CD4-positive, alpha-beta T cell treated with Interleukin-15 for 4 hours (primary cell): Measurements from ENCODE around the gene MRNIP.

Experiments used
- DNase-seq: peaks from one replicate; pipeline ENCODE4 v3.0.0-alpha.2; 2020; ENCODE audit warnings: low spot score

The MRNIP gene

DNA sequence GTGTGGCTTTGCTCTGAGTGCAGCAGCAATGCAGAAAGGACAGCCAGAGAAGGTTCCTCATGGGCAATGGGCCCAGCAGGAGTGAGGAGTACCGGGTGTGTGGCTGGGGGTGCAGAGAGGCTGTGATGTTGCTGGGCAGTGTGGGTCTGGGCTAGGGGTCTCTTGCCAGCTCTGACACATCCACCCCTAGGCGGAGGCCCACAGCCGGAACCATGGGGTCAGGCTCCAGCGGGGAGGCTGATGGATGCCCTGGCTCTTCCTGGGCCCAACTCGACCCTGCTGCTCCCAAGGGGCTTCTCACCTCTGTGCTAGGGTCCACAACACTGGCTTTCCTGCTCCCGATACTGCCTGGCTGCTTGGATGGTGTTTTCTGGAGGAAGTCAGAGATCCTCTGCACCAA is 29.2 kb upstream of the MRNIP start:
- no peak for DNase-seq

DNA sequence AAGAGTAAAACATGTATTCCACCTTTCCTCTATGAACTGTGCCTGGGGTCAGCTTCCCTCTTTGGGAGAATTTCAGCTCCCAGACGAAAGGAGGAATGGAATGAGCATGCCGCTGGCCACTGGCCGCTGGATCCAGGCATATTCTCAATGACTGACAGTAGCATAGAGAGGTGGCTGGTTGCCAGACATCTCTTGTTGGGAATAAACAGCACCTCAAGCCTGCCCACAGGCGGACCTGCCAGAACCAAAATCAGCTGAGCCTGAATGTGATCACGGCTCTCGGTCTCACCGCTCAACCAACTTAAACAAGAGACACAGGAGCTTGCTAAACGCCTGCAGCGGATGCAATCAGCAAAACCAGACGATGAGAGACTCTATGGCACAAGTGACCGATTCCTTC is 28.5 kb upstream of the MRNIP start:
- no peak for DNase-seq

DNA sequence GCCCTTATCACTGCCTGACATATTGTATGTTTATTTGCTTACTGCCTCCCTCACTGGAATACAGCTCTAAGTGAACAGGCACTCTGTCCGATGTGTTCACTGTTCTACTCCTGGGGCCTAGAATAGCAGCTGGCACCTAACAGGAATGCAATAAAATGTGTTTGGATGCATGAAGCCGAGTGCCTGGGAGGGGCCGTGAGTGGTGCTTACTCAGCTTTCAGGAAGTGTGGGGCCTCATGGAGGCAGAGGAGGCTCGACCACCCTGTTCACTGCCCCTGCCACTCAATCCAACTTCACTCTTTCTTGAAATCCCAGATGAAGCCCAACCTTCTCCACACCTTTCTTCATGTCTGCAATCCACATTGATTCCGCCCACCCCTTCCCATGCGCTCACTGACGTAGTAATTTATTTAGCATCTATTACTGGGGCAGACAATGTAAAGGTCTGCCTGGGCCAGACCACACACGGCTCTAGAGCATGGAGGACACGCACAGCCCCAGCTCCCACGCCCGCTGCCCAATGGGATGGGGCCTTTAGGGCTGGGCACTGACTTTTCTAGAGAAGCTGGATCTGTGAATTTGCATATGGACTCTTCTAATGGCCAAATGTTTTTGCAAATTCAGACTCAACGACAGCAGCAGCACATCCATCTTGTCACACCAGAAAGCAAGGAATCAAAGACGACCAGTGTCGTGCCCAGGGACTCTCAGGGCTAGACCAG is 27.7 kb upstream of the MRNIP start:
- no peak for DNase-seq

DNA sequence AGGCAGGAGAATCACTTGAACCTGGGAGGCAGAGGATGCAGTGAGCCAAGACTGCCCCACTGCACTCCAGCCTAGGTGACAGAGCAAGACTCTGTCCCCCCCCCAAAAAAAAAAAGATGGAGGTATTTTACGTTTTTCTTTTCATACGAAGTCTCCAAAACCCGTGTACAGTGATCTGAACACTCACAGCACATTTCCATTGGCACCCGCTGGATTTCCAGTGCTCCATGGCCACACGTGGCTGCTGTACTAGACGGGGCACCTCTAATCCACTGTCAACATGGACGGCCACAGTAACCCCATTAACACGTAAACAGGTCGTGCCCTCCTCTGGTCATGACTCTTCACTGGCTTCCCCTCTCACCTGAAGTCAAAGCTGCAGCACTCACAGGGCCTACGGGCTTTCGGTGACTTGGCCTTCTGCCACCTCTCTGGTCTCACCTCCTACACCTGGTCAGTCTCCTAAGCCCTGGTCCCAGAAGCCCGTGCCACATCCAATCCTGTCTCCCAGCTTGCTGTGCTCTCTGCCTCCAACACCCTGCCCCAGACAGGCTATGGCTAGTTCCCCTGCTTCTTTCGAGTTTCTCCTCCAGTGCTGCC is 27.0 kb upstream of the MRNIP start:
- DNase-seq: no peak

DNA sequence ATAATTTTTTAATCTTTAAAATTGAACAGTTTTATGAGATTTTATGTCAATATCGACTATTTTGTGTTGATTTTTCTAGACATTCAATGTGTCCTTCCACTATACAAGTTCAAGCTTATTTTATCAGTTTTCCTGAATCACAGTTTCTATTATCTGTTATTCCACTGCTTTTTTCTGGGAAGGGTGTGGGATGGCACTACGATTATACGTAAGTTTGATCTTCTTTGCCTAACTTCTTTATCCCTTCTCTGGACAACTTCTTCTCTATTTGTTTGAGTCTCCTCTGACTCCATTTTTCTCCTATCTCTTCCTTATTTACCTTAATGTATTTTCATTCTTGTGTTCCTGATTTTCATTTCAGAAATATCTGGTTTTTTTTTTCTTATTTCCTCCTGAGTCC is 24.5 kb upstream of the MRNIP start:
- no peak for DNase-seq

DNA sequence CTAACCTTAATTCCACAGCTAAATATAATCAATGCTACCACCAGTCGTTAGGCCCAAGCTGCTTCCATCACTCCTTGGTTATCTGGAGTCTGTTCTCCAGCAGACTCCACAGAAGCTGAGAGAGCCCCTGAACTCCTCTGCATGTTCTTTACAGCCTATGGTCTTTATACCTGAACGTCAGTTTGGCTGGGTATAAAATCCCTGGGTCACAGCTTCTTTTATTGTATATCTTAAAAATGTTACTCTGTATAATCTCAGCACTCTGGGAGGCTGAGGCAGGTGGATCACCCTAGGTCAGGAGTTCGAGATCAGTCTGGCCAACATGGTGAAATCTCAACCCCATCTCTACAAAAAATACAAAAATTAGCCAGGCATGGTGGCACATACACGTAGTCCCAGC is 23.7 kb upstream of the MRNIP start:
- DNase-seq: no peak

DNA sequence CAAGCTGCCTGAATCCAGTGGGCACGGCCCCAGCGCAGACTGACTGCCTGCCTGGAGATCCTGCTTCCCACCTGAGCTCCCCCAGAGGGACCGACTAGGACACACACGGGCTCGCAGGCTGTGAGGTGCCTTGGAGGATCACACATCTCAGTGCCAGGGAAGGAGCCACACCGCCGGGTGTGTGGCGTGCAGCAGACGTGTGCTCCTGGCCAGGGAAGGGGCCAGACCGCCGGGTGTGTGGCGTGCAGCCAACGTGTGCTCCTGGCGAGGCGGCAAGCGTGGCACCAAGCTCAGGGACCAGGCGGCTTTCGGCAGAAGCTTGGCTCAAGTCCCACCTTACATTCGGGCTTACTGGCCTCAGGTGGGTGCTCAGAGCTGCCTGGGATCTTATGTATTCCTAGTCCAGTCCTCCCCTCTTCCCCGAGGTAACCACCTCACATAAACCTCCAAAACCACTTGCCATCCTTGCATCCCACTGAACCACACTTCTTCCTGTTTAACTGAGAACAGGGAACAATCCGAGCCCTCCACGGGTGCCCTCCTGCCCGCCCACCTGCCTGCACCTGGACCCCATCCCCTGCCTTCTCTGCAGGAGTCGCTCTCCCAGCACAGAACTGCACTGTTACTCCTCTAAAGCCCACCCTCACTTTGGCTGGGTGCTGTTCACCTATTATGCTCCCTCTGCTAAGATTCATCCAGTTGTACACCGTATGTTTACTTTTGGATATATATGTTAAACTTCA is 22.4 kb upstream of the MRNIP start:
- no peak for DNase-seq

DNA sequence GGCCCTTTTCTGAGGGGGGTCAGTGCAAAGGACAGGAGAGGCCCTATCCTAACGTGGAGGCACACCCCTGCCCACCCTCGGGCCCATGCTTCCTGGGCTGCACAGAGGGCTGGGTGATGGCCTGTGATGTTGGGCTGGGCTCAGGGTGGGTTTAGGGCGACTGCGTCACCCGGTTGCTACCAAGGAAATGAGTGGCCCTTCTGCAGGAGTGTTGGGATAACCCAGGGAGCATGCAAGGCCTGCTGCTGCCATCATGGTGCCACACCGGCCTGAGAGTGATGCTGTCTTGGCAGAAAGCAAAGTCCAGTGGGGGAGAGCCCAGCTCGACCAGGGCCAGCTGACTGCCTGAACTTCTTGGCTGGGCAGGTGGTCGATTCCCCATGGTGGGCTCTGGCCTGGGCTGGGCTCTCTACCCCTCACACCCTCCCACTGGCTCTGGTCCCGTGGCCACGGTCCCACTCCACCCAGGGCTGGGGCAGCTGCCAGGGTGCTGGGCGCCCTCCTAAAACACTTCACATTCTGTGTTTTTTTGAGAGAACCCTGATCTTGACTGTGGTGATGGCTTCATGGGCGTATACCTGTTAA is 21.5 kb upstream of the MRNIP start:
- no peak for DNase-seq

DNA sequence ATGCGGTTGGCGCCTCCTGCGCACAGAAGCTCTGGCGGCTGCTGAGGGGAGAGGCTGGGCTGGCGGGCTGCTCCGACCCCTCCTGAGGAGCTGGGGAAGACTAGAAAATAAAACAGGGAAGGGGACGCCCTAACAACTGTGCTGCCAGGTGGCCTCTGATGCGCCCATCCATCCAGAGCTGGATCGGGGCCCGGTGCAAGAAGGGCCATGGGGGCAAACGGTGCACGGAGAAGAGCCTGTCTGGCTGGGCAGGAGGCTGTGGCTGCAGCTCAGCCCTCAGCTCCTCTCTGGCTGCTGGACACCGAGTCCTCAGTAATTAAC is 21.0 kb upstream of the MRNIP start:
- DNase-seq: no peak

DNA sequence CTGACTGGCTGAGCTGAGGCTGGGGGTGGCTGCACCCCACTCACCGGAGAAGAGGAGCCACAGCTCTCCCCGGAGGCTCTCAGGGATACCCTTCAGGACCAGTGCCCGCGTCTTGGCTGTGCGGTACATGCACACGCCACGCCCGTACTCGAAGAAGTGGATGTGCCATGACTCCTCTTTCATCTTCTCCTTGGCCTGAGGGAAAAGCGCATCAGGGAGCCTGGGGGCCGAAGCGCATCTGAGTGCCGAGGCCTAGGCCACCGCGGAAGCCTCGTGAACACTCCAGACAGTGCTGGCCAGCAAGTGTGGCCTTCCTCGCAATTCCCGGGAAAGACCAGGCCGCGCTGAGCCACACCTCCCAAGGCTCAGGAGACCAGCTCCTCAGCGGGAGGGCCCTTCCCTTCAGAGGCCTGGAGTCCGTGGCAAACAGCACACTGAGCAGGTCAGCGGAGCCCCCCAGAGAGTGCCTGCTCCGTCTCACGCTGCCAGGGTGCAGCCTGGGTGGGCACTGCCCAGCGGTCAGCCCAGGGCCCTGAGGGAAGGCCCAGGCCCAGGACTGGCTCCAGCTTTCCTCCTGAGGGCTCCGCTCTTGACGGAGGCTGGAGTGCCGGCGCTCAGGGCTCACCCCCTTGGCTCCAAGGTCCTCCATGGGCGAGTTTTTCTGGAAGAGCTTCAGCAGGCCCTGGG is 20.5 kb upstream of the MRNIP start:
- DNase-seq: no peak

DNA sequence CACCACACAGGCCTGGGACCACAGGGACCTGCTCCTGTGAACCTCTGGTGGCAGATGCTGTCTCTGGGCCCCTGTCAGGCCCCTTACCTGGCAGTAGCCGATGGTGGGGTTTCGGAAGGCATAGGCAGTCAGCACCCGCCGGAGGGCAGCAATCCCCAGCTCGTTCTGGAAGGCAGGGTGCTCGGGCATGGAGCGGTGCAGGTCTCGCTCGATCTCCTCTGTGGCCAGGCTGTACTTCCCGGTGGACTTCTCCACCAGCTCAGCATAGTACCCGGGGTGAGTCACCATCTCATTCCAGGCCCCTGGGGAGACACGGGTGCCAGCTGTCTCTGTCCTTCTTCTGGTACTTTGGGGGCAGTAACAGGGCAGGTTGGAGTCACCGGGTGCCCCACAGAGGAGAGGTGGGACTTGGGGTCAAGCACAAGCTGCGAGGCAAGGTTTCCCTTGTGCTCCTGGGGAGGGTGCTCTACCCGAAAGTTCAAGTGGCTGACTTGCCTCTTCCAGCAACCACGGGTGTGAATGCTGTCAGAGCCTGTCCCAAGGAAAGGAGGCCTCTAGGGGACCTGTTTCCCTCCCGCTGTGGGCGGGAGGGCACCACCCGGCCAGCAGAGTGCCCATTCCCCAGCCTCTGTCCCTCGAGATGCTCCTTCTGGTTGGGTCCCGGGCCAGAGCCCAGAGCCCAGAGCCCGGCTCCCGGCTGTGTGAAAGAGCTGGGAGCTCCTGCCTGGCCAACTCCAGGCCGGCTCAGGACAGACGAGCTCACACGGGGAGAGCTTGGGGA is 19.8 kb upstream of the MRNIP start:
- no peak for DNase-seq

DNA sequence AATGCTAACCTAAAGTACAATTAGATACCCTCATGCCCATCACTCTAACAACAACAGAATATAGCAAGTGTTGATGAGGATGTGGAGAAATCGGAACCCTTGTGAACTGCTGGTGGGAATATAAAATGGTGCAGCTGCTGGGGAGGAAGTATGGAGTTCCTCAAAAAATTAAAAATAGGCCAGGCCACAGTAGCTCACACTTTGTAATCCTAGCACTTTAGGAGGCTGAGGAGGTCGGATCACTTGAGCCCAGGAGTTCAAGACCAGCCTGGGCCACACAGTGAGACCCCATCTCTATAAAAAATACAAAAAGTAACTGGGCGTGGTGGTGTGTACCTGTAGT is 18.0 kb upstream of the MRNIP start:
- no peak for DNase-seq

DNA sequence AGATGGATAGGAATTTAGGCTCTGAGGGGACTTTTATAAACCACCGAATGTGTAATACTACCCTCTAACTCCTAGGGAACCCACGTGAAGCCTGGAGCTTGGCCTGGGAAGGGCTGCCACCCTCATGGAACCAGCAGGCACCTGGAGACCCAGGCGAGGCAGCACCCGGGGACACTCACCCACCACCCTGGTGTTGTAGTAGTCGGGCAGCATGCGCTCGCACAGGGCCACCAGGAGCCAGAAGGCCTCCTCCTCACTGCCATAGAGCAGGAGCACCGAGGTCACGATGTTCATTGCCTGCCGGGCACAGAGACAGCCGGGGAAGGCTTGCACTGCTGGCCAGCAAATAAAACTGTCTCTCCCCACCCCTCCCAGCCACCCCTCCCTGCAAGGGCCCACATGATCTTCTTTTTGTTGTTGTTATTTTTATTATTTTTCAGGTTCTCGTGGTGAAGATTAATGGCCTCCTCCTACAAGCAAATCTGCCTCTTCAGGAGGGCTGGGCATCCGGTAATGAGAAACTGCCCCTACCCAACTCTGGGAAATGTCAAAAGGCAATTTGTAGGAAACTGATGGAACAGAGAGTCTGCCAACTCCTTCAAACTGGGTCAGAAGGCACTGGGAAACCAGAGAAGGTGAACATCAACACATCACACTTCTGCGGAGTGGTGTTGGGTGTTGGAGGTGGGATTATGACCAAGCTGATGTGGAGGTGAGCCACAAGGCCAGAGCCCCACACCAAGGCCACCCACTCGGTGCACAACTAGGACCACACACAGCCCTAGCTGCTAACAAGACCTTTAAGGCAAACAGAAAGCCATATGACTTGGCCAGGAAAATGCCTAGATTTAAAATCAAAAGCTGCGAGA is 17.4 kb upstream of the MRNIP start:
- DNase-seq: no peak

DNA sequence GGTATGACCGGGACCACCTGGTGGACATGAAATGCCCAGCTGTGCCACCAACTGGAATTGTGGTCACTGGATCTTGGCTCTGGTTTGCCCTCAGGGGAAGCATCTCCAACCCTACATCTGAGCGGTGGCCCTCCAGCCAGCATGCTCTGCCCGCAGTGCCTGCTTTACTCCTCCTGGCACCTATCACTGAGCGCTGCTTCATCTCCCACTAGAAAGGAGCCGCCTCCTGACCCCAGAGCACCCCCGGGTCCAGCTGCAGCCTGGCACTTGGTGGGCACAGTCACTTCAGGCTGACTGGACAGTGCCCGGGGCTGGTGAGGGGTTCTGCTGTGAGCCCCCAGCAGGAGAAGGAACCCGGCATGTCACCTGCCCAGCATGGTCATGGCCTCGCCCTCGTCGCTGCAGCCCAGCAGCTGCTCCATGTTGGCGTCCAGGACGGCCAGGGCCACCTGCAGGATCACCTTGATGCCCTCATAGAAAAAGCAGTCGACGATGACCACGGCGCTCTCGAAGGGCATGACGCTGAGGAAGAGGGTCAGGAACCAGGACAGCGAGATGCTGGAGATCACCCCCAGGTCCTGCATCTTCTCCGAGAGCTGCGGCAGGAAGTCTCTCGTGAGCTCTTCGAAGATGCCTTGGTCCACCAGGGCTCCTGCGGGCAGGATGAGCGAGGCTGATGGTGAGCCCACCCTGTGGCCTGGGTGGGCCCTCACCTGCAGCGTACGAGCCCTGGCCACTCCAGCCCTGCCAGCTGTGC is 16.1 kb upstream of the MRNIP start:
- DNase-seq: no peak

DNA sequence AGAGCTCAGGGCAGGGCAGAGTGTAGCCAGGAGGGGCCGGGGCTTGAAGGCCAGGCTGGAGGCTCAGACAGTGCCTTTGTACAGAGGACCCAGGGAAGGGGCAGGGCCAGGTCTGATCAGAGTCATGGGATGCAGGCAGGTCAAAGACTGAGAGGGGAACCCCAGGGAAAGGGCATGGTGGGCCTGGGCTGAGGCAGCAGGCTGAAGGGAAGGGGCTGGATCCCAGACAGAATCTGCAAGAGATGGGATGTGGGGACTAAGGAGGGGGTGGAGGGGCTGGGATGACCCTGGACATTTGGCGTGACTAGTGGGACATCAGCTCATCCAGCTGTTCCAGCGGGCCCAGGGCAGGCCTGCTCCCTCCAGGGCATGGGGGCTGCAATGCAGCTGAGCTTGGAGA is 15.5 kb upstream of the MRNIP start:
- no peak for DNase-seq

DNA sequence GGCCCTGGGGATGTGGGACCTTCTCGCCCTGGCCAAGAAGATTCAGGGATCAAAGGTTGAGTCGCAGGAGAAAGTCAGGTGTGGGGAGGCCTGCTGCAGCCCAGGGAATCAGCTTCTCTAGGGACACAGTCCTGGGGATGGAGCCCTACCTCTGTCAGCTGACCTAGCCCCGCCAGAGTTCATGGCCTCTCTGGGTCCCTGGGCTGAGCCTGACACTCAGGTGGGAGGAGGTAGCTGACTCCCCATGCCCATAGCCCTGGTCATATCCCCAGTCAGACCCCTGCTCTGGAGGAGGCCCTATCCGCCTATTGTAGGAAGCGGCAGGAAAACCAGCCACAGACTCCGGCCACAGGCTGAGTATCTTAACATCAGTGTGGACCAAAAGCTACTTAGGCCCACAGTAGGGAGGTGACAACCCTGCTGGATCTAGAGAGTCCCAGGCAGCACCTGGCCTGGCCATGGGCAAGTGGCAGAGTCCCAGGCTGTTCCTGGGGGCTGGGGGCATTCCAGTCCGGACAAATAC is 15.0 kb upstream of the MRNIP start:
- no peak for DNase-seq

DNA sequence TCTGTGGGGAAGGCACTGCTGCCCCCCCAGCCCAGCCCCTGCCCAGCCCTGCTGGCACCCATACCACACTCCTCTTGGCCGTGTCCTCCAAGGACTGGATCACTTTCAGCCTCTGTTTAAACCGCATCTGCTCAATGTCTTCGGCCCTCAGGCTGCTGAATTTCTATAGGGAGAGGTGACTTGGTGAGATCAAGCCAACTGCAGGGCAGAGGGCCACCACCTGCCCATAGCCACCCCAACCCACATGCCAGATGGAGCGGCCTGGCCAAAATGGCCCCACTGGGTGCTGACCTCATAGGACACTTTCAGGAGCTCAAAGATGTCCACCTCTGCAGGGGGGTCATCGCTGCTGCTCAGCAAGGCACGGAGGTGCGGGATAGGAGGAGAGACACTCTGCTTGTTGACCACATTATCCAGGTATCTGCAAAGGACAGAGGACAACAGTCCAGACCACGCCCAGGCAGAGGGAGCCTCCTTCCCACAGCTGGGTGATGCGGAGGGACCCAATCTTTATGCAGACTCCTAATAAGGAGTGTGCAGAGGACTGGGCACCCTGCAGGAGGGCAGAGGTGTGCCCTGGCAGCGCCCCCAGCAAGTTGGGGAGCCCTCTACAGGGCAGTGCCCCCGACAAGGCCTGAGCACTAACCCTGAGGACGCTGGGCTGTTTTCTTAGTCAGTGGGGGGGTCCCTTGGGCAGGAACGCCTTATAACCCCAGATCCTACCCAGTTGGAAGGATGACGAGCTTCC is 14.4 kb upstream of the MRNIP start:
- DNase-seq: no peak

DNA sequence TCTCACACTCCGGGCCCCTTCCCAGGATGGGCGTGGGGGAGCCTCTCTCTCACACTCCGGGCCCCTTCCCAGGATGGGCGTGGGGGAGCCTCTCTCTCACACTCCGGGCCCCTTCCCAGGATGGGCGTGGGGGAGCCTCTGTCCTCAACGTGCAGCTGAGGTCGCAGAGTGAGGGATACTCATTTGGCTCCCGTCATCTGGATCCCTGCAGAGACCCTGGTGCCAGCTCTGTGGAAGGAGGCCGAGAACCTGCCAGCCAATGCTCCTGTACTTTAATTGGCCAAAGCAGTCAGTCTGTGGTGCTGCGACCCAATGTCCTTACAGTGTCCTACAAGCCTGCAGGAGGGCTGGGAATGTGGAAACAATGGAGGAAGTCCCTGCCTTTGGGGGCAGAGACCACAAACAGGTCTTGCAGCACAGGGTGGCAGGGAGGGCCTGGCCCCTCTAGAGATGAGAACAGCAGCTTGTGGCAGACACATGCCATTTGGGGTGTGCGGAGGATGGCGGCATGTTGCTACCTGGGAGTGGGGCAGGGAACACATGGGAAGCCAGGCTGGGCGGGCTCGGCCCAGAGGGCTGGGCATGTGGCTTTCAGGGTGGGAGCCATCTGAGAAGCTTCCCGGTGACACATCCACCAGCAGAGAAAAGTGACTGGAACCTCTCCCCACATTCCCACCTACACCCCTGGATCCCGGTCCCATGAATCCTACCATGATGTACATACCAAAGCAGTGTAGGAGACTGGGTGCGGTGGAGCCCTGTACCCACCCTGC is 13.6 kb upstream of the MRNIP start:
- no peak for DNase-seq
